Measurements from ENCODE around the gene SNCG.
"Not testable (repeated sequence)": the region's sequence is repeated elsewhere in the genome, so short reads cannot be mapped to it uniquely, and the experiment has no call there.

SNCG gene

DNA sequence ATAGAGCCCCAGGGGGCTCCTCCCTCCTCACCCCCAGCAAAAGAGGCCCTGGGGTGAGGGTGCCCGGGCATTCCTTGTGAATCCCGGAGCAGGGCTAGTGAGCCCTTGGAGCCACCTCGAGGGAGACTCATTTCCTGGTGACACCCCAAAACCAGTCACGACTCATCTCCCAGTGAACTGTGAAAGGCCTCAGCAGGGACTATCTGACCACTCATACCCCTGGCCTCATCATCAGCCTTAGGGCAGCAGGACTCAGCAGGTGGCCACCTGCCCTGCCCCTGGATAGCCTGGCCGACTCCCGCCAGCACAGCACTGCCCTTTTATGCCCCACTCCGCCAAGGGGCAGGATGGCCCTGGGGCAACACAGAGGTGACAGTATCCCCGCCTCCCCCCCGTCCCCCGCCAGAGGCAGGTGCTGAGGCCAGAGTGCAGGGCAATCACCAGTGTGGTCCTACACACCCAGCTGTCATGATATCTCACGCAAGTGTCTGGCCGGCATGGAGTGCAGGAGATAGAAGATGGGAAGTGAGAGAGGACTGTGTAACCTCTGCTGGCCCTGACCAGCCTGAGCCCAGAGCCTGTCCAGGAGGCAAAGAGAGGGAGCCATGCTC lies 3.2 kb downstream of the SNCG start:
- no peak for DNase-seq

DNA sequence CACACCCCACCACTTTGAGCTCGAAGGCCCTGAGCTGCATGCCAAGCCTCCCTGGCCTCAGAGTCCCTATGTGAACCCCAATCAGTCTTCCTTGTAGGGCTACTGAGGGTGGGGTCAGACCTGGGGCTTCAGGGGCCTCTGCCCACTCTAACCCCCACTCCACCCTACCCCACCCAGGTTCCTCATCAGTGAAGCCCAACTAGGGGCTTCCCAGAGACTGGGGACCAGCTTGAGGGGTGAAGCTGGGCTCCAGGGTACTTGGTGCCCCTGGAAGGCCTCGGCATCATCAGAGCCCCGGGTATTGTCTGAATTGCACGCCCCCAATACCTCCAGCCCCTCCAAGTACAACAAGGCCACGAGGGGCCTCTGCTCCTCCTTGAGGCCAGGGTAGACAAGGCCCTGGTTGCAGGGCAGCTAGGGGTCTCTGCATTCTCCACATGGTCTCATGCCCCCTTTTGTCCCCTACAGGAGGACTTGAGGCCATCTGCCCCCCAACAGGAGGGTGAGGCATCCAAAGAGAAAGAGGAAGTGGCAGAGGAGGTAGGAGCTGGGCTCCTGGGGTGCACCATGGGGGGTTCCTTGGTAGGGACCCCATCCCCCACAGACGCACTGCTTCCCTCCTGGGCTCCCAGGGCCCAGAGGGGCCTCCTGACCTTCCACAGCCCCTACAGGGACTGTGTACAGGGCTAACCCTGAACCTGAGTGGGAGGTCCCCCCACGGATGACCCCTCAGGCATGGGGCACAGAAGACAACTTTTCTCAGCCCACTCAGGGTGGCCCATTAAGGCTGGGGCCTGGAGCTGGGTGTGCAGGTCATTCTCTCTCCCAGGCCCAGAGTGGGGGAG lies 4.0 kb downstream of the SNCG start:
- no peak for DNase-seq

DNA sequence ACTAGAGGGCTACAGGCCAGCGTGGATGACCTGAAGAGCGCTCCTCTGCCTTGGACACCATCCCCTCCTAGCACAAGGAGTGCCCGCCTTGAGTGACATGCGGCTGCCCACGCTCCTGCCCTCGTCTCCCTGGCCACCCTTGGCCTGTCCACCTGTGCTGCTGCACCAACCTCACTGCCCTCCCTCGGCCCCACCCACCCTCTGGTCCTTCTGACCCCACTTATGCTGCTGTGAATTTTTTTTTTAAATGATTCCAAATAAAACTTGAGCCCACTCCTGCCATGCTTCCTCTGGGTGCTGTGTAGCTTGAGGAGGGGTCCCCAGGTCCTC lies 4.5 kb downstream of the SNCG start:
- DNase-seq: no peak

DNA sequence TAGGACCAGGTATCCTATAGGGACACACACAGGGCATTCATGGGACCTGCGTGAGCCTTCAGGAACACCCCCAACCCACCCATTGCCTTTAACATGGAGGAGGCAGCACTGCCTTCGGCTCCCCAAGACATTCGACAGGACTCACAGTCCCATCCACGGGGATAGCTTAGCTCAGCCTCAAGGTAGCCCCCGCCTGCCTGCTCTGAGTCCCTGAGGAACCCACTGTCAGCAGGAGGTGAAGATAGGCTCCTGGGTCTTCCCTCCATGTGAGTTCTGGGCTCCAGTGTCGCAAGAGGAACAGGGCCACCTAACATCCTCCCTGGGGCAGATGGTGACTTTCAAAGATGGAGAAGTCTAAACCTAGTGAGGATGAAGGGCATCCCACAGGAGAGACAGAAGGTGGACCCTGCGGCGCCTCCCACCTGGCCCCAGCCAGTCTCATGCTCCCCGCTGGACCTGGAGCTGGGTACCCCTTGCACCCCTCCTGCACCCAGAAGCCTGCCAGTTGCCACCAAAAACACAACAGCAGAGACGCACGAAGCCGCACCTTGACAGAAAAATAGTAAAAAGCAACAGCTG lies 5.0 kb downstream of the SNCG start:
- DNase-seq: no peak

DNA sequence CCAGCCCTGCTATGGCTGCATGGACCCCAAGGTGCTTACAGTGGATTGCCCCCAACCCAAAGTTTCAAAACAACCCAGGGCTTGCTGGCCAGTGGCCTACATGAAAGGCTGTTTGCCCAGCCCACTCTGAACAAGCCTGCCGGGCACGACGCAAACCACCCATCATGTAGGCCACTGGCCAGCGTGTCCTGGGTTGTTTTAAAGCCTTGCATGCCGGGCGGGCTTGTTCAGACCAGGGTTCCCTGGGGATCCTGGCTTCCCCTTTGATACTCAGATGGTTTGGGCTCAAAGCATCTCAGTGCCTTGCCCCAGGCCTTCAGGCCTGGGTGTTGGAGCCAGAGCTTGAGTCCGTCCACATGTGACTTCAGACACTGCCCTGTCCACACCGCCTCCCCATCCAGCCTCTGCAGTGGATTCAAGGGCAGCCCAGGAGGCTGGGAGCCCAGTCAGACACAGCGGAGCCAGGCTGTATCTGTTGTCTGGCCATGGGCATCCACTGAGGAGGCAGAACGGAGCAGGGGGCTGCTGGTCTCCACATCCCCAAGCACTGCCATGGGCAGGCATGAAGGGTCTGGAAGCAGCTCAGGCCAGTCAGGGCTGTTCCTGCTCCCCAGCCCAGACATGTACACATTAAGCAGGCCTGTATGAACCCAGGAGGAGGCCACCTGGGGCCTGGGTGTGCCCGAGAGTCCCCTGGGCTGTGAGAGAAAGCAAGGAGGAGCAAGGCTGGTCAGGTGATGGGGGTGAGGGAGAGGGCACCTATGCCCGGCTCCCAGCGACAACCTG lies 5.9 kb downstream of the SNCG start:
- DNase-seq: no peak

DNA sequence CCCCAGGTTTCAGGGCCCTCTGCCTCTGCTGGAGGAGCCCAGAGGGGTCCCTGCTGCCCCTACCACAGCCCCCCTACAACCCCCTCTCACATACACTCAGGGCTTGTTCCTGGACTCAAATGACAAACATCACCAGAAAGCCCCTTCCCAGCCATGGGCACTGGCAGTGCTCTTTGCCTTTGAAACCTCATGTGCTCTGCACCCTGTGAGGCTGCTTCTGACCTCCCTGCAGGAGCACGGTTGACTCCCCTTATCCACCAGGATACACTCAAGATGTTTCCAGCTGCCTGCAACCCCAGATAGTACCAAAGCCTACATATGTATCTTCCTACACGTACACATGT lies 6.4 kb downstream of the SNCG start:
- no peak for DNase-seq

DNA sequence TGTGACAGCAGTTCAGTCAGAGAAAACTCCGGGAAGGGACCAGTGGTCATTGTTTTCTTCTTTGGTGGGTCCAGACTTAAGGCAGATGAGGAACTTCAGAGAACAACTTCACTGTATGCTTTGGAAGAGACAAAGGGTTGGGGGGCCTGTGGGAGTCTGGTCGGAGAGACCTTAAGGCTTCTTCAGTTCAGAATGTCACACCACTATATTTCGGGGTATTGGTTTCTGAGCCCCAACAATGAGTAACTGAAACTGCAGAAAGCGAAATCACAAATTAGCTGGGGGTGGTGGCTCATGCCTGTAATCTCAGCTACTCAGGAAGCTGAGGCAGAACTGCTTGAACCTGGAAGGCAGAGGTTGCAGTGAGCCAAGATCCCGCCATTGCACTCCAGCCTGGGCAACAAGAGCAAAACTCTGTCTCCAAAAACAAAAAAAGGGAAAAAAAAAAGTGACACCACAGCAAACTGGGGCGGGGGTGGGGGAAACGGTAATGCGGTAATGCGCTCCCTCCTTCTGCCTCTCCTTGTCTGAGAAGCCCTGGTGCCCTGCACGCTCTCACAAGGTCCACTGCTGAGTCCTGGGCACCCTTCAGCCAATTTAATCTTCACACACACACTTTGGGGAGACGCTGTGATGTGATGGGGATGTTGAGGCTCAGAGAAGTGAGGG lies 7.7 kb downstream of the SNCG start:
- DNase-seq: no peak

DNA sequence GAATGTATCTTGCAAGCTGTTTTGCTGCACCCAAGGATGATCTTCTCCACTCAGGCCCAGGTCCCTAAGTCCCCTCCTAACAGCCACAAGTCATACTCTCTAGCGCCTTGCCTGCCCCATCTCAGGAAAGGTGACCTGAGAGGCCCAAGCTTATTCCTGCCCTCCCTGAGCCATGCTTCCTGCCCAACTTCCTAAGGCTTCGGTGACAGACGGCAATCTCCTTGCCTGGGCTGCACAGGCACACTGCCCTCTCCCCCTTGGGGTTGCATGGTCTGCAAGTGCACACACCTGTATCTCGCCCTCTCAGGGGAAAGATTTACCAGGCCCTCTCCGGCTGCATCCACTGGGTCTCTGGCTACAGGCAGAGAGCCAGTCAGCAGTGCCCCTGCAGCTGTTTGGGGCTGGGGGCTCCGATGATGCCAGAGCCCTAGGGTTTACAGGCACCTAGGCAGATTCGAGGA lies 9.1 kb downstream of the SNCG start:
- no peak for DNase-seq

DNA sequence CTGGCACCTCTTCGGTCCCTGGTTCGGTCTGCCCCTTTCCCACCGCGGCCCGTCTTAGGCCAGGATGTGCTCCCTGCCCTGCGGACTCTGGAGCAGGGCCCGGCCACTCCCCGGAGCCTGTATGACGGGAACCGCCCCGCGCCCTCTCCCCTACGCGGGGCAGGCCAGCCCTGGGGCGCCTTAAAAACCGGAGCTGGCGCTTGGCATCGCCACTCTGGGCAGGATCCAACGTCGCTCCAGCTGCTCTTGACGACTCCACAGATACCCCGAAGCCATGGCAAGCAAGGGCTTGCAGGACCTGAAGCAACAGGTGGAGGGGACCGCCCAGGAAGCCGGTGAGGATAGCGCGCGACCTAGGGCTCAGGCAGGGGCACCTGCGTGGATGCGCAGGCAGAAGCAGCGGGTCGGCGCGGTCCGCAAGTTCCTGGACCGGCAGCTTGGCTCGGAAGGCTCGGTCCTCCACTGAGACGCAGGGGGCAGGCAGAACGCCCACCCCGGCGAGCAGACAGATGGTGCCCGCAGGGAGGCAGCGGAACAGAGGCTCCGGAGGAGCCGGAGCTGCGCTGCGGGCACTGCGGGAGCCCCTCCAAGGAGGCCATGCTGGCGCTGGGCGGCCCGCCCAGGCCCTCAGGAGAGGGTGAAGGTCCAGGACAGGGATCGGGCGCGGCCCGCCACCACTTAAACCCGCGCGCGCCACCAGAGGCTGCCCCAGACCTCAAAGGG lies 10.0 kb downstream of the SNCG start, which contains the start of gene ADIRF:
ADIRF (plus strand) TSS at position 212 of the 723 bp plus-strand sequence; CDS start at position 275, 63 bp downstream.
- DNase-seq: no peak

DNA sequence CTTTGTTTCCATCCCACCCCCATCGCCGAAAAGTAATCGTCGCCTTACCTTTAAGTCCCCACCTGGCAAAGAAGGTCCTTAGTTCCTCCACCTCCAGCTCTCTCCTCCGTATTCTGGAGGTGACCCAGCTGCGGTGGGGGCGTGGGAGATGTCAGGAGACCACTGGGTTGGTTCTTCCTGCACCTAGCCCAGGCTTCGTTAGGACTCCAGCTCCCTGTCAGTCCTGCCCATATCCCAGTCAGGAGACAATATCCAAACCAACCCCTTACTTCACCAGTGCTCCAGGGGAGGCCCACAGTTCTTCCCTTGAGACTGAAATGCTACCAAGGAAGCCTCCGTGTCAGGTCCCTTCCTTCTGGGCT lies 10.6 kb downstream of the SNCG start:
- no peak for DNase-seq

DNA sequence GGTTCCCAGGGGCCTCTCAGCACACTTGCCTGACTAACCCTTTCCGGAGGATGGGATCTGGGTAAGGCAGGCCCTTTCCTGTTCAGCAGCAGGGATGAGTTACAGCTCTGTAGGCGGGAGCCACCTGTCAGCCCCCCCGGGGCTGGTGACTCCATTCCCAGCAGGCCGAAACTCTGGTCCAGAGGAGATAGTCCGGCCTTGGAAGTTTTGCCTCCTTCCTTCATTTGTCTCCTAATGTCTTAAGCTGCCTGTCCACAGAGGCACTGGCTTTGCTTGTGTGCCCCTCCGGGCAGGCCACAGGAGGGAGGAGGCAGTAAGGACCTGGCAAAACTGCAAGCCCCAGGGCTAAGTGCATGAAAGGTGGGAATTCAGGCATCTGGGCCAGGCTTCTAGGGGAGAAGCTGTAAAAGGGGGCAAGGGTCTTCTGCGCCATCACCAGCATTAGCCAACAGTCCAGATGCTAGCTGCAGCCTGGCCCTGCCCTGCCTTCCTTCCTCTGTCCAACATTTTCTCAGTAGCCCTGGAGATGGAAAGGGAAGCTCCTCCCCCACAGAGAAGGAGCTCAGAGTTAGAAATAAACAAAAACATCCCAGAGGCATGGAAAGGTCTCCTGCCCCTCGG lies 11.1 kb downstream of the SNCG start:
- peak; percentile 27 for DNase-seq

DNA sequence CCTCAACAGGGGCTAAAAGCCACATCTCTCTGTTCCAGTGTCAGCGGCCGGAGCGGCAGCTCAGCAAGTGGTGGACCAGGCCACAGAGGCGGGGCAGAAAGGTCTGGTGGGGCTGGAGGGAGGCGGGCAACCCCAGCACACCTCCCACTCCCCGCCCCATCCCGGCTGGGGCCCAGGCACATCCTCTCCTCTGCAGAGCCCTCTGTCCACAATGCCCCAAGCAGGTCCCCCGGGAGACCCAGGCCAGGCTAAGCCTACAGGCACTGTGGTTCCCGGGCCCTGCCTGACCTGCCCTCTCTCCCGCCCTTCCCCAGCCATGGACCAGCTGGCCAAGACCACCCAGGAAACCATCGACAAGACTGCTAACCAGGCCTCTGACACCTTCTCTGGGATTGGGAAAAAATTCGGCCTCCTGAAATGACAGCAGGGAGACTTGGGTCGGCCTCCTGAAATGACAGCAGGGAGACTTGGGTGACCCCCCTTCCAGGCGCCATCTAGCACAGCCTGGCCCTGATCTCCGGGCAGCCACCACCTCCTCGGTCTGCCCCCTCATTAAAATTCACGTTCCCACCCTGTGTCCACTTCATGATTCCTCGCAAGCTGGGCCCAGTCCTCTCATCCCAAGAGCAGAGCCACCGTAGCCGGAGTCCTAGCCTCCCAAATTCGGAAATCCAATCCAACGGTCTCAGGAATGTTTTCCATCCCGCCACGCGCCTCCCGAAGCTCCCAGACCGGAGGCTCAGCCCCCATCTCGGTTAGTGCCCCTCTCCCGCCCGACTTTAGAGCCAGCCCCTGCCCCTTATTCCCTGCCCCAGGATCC lies 12.0 kb downstream of the SNCG start:
- DNase-seq: no peak

DNA sequence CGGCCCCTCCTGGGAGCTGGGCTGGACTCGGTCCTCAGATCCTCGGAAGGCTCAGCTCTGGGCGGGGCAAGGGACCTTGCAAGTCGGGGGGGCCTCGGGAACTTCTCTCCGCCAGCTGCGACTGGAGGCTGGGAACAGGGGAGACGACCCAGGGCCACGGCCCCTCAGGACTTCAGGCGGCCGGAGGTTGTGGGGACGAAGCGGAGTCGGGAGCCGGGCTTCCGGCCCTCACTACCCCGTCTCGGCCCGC lies 12.5 kb downstream of the SNCG start:
- DNase-seq: no peak

DNA sequence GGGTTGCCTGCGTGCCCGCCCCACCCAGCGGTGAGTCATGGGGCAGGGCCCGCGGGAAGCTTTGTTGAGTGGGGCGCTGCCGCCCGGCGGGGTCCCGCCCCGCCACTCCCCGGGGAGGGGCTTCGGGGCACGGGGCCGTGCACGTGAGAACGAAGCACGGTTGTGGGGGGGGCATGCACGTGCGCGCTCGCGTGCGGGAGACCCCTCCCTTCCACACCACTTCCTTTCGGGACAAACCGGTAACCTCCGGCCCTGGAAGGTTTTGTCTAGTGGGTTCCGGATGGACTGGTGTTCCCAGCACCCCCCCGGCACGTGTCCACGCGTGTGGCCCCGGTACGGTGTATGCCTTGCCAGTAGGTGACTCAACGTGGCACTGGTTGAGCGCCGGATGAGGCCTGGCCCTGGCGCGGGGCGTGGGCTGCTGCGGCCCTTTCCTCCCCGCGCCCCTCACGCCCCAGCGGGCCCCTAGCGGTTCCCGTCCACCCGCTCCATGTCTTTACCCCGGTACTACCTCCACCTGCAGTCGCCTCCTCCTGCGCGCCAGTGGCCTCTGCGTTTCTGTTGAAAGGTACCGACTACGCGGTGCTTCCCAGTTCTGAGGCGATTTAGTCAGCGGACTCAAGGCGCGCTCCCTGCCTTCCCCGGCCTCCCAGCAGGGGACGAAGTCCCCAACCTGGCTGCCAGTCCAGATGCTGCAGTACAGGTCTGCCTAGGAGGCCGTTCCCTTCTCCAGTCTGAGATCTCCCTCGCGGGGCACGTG lies 13.0 kb downstream of the SNCG start:
- peak; percentile 89 for DNase-seq

DNA sequence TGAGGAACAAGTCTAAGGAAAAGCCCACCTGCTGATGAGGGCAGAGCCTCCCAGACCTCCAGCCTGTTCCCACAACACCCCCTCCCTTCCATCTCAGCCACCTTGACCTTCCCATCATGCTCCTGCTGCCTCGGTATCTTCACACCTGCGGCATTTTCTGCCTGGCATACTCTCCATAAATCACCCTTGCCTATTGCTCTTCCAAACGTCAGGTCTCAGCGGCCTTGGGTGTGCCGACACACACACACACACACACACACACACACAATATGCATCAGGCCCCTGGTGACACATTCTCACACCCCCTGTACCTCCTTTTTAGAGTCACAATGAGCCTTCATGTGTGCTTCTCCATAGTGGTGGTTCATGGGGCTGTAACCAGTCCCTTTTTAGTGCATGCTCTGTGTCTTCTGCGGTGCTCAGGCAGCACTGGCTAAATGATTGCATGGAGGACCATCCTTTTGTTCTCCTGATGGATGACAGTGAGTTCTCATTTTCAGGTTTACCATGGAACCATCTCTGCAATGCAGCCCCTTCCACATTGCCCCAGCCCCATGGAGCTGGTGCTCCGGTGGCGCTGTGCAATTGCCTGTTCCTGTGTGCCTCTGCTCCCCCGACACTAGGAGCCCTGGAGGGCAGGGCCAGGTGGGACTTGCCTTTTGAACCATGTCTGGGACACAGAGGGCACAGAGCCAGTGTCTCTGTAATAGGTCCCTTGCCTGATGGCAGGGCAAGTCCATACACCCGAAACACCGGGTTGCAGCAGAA lies 14.4 kb downstream of the SNCG start:
- no peak for DNase-seq

DNA sequence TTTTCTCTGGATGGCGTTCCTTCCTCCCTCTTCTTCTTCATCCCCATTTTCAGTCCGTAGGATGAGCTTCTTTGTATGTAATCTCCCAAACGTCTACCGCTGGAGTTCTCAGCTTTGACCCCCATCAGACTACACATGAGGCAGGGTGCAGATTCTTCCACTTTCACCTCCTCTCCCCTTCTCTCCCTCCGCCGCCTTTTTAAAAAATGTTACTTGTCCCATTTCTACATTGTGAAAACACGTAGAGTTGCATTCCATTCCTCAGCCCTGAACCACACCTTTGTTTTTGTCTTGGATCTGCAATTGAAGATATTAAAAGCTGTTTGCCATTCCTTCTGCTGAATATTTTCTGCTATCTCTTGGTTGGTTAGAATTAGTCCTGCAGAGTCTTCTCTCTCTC lies 16.1 kb downstream of the SNCG start:
- no peak for DNase-seq

DNA sequence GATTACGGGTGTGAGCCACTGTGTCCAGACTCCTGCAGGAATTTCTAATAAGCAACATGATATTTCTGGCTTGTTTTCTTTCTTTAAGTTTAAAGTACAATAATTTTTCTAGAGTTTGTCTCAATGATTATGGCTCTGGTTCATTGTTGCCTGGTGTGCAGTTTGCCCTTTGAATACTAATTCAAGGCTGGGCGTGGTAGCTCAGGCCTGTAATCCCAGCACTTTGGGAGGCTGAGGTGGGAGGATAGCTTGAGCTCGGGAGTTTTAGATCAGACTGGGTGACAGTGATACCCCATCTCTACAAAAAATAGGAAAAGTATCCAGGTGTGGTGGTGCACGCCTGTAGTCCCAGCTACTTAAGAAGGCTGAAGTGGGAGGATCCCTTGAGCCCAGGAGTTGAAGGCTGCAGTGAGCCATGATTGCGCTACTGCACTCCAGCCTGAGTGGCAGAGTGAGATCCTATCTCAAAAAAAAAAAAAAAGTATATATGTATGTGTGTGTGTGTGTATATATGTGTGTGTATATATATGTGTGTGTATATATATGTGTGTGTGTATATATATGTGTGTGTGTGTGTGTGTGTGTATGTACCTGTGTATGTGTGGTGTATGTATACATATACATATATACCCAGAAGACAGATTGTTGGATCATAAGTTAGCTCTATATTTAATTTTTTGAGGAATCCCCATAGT lies 18.1 kb downstream of the SNCG start:
- DNase-seq: no peak

DNA sequence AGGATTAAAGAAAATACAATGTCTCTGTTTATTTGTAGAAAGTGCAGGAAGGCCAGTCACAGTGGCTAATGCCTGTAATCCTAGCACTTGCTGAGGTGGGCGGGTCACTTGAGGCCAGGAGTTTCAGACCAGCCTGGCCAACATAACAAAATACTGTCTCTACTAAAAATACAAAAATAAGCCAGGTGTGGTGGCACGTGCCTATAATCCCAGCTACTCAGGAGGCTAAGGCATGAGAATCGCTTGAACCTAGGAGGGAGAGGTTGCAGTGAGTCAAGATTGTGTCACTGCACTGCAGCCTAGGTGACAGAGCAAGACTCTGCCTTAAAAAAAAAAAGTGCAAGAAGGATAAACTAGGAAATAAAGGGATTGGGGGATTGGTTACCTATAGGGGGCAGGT lies 20.1 kb downstream of the SNCG start:
- DNase-seq: not testable (repeated sequence)

DNA sequence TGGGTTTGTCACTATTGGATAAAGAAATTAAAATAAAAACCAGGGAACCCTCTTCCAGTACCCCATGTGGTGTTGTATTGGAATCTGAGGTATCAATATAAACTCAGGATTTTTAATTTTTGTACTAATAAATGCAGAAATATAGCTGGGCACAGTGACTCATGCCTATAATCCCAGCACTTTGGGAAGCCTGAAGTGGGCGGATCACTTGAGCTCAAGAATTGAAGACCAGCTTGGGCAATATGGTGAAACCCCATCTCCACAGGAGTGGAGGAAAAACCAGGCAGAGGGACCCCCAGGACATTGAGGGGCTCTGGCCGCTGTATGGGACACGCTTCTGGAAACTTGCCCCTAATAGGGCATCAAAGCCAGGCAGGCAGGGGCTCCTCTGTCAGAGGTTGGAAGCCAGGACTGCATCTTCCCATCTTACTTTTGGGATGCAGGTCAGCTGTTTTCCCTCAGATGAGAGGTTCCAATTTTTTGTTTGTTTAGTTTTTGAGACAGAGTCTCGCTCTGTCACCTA lies 21.0 kb downstream of the SNCG start:
- no peak for DNase-seq

All from fibroblast of skin of right biceps (primary cell).